ENCODE results near the gene CNNM1. TPM values are rescaled to one million over a fixed set of nuclear protein-coding genes. Genes with fewer than 3 reads are reported as not detected.

CNNM1 gene
- total RNA-seq, 1 donor from 2014 or later, result not detected

DNA sequence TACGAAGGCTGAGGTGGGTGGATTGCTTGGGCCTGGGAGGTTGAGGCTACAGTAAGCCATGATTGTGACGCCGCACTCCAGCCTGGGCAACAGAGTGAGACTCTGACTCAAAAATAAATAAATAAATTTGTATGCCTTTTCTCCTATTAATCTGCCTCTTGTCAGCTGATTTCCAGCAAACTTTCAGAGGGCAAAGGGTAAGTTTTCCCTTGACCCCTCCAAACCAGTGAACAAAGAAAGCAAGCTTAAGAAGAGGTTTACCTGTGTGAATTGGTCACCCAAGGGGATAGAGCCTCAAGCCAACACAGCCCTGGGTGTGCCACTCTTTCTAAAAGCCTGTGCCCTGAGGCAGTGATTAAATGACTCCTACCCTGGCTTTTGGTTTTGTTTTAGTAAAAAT lies 70.5 kb downstream of the CNNM1 start:
- TF ChIP-seq, protein P1, sequence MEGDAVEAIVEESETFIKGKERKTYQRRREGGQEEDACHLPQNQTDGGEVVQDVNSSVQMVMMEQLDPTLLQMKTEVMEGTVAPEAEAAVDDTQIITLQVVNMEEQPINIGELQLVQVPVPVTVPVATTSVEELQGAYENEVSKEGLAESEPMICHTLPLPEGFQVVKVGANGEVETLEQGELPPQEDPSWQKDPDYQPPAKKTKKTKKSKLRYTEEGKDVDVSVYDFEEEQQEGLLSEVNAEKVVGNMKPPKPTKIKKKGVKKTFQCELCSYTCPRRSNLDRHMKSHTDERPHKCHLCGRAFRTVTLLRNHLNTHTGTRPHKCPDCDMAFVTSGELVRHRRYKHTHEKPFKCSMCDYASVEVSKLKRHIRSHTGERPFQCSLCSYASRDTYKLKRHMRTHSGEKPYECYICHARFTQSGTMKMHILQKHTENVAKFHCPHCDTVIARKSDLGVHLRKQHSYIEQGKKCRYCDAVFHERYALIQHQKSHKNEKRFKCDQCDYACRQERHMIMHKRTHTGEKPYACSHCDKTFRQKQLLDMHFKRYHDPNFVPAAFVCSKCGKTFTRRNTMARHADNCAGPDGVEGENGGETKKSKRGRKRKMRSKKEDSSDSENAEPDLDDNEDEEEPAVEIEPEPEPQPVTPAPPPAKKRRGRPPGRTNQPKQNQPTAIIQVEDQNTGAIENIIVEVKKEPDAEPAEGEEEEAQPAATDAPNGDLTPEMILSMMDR (IDR thresholded peaks at IDR 0.05), result no peak
- intact Hi-C loops (cut with micrococcal nuclease), result loop anchor here (10.0 kb wide), 2 partner anchors 135 to 935 kb away; partner anchors contain the start of gene NKX2-3
- ChIA-PET CTCF (interaction anchor here (1.0 kb wide), 1 partner anchor 39 kb away, joined by 3 read pairs; no protein-coding TSS in a partner anchor), POLR2A (no interaction called here)
- H3K4me3 Mint-ChIP-seq, result no peak overlapping the region
- peaks cover 86% of the 10 kb centered on the region for H3K36me3 Mint-ChIP-seq (ENCODE audit: low read depth)
- DNase-seq (no peak), ATAC-seq (ENCODE audit: low read depth) (no peak)
- H3K4me1 Mint-ChIP-seq, result peaks cover 12% of the 10 kb centered on the region
- H3K9me3 Mint-ChIP-seq, result no peaks in the 10 kb centered on the region
- H3K27me3 Mint-ChIP-seq, result no peaks in the 10 kb centered on the region
- no peak overlapping the region for H3K27ac Mint-ChIP-seq

DNA sequence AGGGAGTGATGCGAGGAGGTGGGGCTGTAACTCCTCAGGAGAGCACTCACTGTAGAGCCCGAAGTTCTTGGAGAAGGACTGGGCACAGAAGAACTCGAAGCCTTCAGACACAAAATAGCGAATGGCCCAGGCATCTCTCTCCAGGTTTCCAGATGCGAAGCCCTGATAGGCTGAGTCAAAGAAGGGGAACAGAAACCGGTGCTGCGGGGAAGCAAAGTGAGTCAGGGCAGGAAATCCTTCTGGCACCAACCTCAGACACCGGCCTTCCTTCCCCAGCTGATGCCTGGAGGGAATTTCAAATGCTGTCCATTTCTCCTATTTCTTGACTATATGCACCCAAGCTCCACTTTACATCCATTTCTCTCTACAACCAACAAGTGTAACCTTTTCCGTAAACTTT lies 74.5 kb downstream of the CNNM1 start:
- TF ChIP-seq, protein P1 (IDR thresholded peaks at IDR 0.05), result no peak
- Mint-ChIP-seq H3K27ac (no peak overlapping the region), H3K36me3 (ENCODE audit: low read depth) (peaks cover 81% of the 10 kb centered on the region), H3K9me3 (no peaks in the 10 kb centered on the region), H3K4me1 (peaks cover 15% of the 10 kb centered on the region), H3K27me3 (no peaks in the 10 kb centered on the region), H3K4me3 (no peak overlapping the region)
- no peak for ATAC-seq (ENCODE audit: low read depth)
- DNase-seq, result no peak
- ChIA-PET POLR2A (no interaction called here), CTCF (interaction anchor here (1.5 to 1.7 kb wide), 2 partner anchors 11 to 30 kb away, joined by 3 to 4 read pairs; no protein-coding TSS in a partner anchor)
- intact Hi-C loops (cut with micrococcal nuclease), result no loop called here

DNA sequence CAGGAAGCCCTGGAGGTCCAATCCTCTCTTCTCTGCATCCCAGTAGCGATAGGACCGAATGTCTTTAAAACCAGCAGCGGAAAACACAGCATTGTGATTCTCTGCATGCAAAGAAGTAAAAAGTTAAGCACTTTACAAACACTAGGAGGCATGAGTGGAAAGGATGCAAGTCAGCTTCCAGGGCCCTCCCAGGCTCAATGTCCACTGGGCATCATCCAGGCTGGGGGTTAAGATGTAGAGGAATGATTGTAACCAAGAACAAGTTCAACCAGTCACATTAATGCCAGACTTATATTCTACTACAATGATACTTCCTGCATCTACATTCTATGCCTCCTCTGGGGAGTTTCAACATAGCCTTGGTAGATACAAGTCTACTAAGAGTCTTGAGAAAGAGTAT lies 77.0 kb downstream of the CNNM1 start:
- ChIA-PET POLR2A (no interaction called here), CTCF (no interaction called here)
- Mint-ChIP-seq H3K4me3 (no peak overlapping the region), H3K36me3 (ENCODE audit: low read depth) (peaks cover 68% of the 10 kb centered on the region), H3K9me3 (no peaks in the 10 kb centered on the region), H3K27me3 (no peaks in the 10 kb centered on the region), H3K4me1 (peaks cover 15% of the 10 kb centered on the region), H3K27ac (no peak overlapping the region)
- intact Hi-C loops (cut with micrococcal nuclease), result no loop called here
- ATAC-seq (ENCODE audit: low read depth), result no peak
- no peak for DNase-seq
- TF ChIP-seq, protein P1 (IDR thresholded peaks at IDR 0.05), result no peak

DNA sequence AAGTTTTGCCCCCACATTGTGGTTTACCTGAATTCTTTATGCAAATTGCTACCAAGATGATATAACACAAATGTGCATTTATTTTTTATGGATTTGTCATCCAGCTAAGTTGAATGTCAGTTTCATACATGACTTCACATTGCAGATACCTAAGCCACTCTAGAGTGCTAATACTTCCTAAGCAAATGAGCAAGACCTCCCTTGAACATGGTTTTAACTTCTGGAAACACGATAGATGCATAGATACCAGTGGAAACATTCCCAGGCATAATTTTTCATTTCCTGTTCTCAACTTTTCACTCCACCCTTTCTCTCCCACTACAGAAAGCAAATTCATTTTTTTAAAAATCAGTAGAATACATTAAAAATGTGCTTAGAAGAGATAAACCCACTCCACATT lies 81.0 kb downstream of the CNNM1 start:
- no peak overlapping the region for H3K27ac Mint-ChIP-seq
- intact Hi-C loops (cut with micrococcal nuclease), result no loop called here
- ChIA-PET CTCF (no interaction called here), POLR2A (no interaction called here)
- peaks cover 48% of the 10 kb centered on the region for H3K36me3 Mint-ChIP-seq (ENCODE audit: low read depth)
- DNase-seq (no peak), ATAC-seq (ENCODE audit: low read depth) (no peak)
- H3K4me3 Mint-ChIP-seq, result no peak overlapping the region
- no peaks in the 10 kb centered on the region for H3K27me3 Mint-ChIP-seq
- H3K4me1 Mint-ChIP-seq, result no peaks in the 10 kb centered on the region
- TF ChIP-seq, protein P1 (IDR thresholded peaks at IDR 0.05), result no peak
- no peaks in the 10 kb centered on the region for H3K9me3 Mint-ChIP-seq

DNA sequence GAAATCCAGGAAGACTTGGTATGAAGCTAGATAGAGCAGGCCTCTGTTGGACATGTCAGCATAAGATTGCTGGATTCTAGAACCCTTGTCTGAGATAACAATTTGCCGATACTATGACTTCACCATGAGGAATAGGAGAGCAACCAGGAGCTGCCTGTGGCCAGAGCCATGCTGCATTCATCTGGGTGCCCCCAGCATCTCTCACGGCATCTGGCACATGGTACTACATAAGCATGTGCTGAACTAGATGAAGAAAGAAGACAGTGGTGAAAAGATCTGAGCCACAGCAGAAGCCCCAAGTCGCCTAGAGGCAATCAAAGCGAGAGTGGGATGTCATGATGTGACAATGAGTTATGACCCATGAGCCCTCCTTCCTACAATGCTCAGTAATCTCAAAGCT lies 81.7 kb downstream of the CNNM1 start:
- peaks cover under 1% of the 10 kb centered on the region for H3K4me1 Mint-ChIP-seq
- no peaks in the 10 kb centered on the region for H3K27me3 Mint-ChIP-seq
- no peak overlapping the region for H3K4me3 Mint-ChIP-seq
- ATAC-seq (ENCODE audit: low read depth) (no peak), DNase-seq (no peak)
- TF ChIP-seq, protein P1 (IDR thresholded peaks at IDR 0.05), result no peak
- POLR2A ChIA-PET, result no interaction called here
- peaks cover 44% of the 10 kb centered on the region for H3K36me3 Mint-ChIP-seq (ENCODE audit: low read depth)
- intact Hi-C loops (cut with micrococcal nuclease), result no loop called here
- H3K27ac Mint-ChIP-seq, result no peak overlapping the region
- CTCF ChIA-PET, result no interaction called here
- H3K9me3 Mint-ChIP-seq, result no peaks in the 10 kb centered on the region
